GM23248 (cell line): ENCODE measurements around the gene XKR7.

Experiments
- EZH2 ChIP-seq: fragments of 200-600 bp; sonication (generic); IDR thresholded peaks from 2 replicates; pipeline ENCODE4 v1.6.1; 2018; ENCODE audit warnings: antibody characterized with exemption, mild to moderate bottlenecking; ENCODE audit not compliant: insufficient read depth, poor library complexity, severe bottlenecking
- EZH2phosphoT487 ChIP-seq: fragments of 200-600 bp; sonication (generic); IDR thresholded peaks from 2 replicates; pipeline ENCODE4 v1.6.1; 2018; ENCODE audit warnings: antibody characterized with exemption, moderate library complexity, mild to moderate bottlenecking, low read depth; ENCODE audit not compliant: insufficient read depth

GRCh38 chr20:31949877-31950646 is 17.9 kb upstream of the XKR7 start:
- TF ChIP-seq EZH2: no peak
- no peak for TF ChIP-seq EZH2phosphoT487
